ENCODE data around the gene RSPRY1. TPM values are rescaled to one million over a fixed set of nuclear protein-coding genes. Genes with fewer than 3 reads are reported as not detected.
A peak's percentile ranks its signal among the peaks of the same experiment; 100 is the strongest.
"Not testable (repeated sequence)": the region's sequence is repeated elsewhere in the genome, so short reads cannot be mapped to it uniquely, and the experiment has no call there.

Gene RSPRY1
- total RNA-seq, 4 donors from 2014 or later: 28.2 to 31.8 (median 29.5) TPM

GRCh38 chr16:57196286-57196685 is 10.2 kb downstream of the RSPRY1 start:
- H3K27ac ChIP-seq: peak overlapping the region in 1 of 4 donors; percentile 40

GRCh38 chr16:57196753-57197152 is 10.6 kb downstream of the RSPRY1 start:
- no peaks in the 10 kb centered on the region for H3K9me3 ChIP-seq
- H3K27ac ChIP-seq: peak overlapping the region in 1 of 4 donors; percentile 40

More at GRCh38 chr16:57196286-57196685, 10.2 kb downstream of the RSPRY1 start:
- H3K27me3 ChIP-seq: no peaks in the 10 kb centered on the region
- WGBS, 2 donors (ENCODE audit: low coverage in 1 of 2): 42 to 43% methylated on average over 4 of the region's 4 CpGs
- H3K4me3 ChIP-seq: no peak overlapping the region
- no peaks in the 10 kb centered on the region for H3K9me3 ChIP-seq
- TF ChIP-seq POLR2AphosphoS5 (IDR thresholded peaks at IDR 0.05) (no peak), EP300 (IDR thresholded peaks at IDR 0.05) (no peak), CTCF (IDR thresholded peaks at IDR 0.05) (no peak), POLR2A (IDR thresholded peaks at IDR 0.05) (no peak)
- no peaks in the 10 kb centered on the region for H3K36me3 ChIP-seq
- peaks cover 10 to 63% (median 20%) of the 10 kb centered on the region in 3 donors for H3K4me1 ChIP-seq
- ATAC-seq: no peak

GRCh38 chr16:57200321-57200720 is 14.2 kb downstream of the RSPRY1 start:
- no CpG with 5 or more reads among the region's 24 CpGs for WGBS, 2 donors (ENCODE audit: low coverage in 1 of 2)
- not testable (repeated sequence) for H3K27me3 ChIP-seq, ATAC-seq, H3K9me3 ChIP-seq, H3K4me3 ChIP-seq, H3K27ac ChIP-seq
- H3K4me1 ChIP-seq: peaks cover 0 to 24% (median 4%) of the 10 kb centered on the region in 3 donors
- H3K36me3 ChIP-seq: peaks cover 0 to 11% of the 10 kb centered on the region in 2 donors

More at GRCh38 chr16:57196753-57197152, 10.6 kb downstream of the RSPRY1 start:
- H3K4me1 ChIP-seq: peaks cover 10 to 59% (median 20%) of the 10 kb centered on the region in 3 donors
- no peak for TF ChIP-seq POLR2AphosphoS5 (IDR thresholded peaks at IDR 0.05)
- TF ChIP-seq EP300 (IDR thresholded peaks at IDR 0.05): no peak
- no peak for TF ChIP-seq CTCF (IDR thresholded peaks at IDR 0.05)
- TF ChIP-seq POLR2A (IDR thresholded peaks at IDR 0.05): no peak
- no peaks in the 10 kb centered on the region for H3K36me3 ChIP-seq
- no peak for ATAC-seq
- H3K4me3 ChIP-seq: no peak overlapping the region
- H3K27me3 ChIP-seq: no peaks in the 10 kb centered on the region
- 61 to 71% methylated on average over 3 of the region's 3 CpGs for WGBS, 2 donors (ENCODE audit: low coverage in 1 of 2)

GRCh38 chr16:57200926-57201325 is 14.8 kb downstream of the RSPRY1 start:
- H3K9me3 ChIP-seq, H3K27ac ChIP-seq, H3K4me3 ChIP-seq, ATAC-seq, H3K27me3 ChIP-seq: not testable (repeated sequence)
- peaks cover 0 to 21% (median 3%) of the 10 kb centered on the region in 3 donors for H3K4me1 ChIP-seq
- H3K36me3 ChIP-seq: peaks cover 0 to 17% of the 10 kb centered on the region in 2 donors
- no CpG with 5 or more reads among the region's 27 CpGs for WGBS, 2 donors (ENCODE audit: low coverage in 1 of 2)

- no peak for ATAC-seq
- peaks cover 0 to 7% (median 0%) of the 10 kb centered on the region in 3 donors for H3K4me1 ChIP-seq
- H3K27me3 ChIP-seq: no peaks in the 10 kb centered on the region
- no peak overlapping the region for H3K27ac ChIP-seq
- H3K36me3 ChIP-seq: peaks cover 0 to 31% of the 10 kb centered on the region in 2 donors
- no peaks in the 10 kb centered on the region for H3K9me3 ChIP-seq
- 73 to 97% methylated on average over 6 to 7 of the region's 7 CpGs for WGBS, 2 donors (ENCODE audit: low coverage in 1 of 2)
- TF ChIP-seq POLR2A (IDR thresholded peaks at IDR 0.05) (no peak), EP300 (IDR thresholded peaks at IDR 0.05) (no peak), CTCF (IDR thresholded peaks at IDR 0.05) (no peak), POLR2AphosphoS5 (IDR thresholded peaks at IDR 0.05) (no peak)
- H3K4me3 ChIP-seq: no peak overlapping the region
Observed at GRCh38 chr16:57202095-57202886, 16.2 kb downstream of the RSPRY1 start.

- H3K9me3 ChIP-seq: no peaks in the 10 kb centered on the region
- no peak overlapping the region for H3K4me3 ChIP-seq
- peaks cover 0 to 41% of the 10 kb centered on the region in 2 donors for H3K36me3 ChIP-seq
- H3K4me1 ChIP-seq: no peaks in the 10 kb centered on the region
- WGBS, 2 donors (ENCODE audit: low coverage in 1 of 2): 55 to 73% methylated on average over 1 of the region's 1 CpG
- H3K27me3 ChIP-seq: no peaks in the 10 kb centered on the region
- no peak for ATAC-seq
- TF ChIP-seq POLR2A (IDR thresholded peaks at IDR 0.05): no peak
- TF ChIP-seq EP300 (IDR thresholded peaks at IDR 0.05): no peak
- no peak for TF ChIP-seq POLR2AphosphoS5 (IDR thresholded peaks at IDR 0.05)
- no peak for TF ChIP-seq CTCF (IDR thresholded peaks at IDR 0.05)
- H3K27ac ChIP-seq: no peak overlapping the region
Observed at GRCh38 chr16:57203451-57203850, 17.3 kb downstream of the RSPRY1 start.

All from gastroesophageal sphincter (tissue), 4 donors.